ENCODE measurements around the gene BBS7.

The BBS7 gene

GRCh38 chr4:121824950-121825349 is 45.3 kb downstream of the BBS7 start:
- DNase-seq (ENCODE audit: low spot score), result no peak

- no peak for DNase-seq (ENCODE audit: low spot score)
These were observed 46.1 kb downstream of the BBS7 start for GRCh38 chr4:121824171-121824527.

- DNase-seq (ENCODE audit: low spot score), result peak; percentile 97
These were observed 46.6 kb downstream of the BBS7 start, which contains the start of gene CCNA2 for GRCh38 chr4:121823505-121824170. TSS of gene CCNA2 (minus strand) at chr4:121823883. CDS start at chr4:121823628, 255 bp downstream.

- DNase-seq (ENCODE audit: low spot score), result peak; percentile 26
These were observed 47.3 kb downstream of the BBS7 start for GRCh38 chr4:121822796-121823504.

- no peak for DNase-seq (ENCODE audit: low spot score)
These were observed 48.2 kb downstream of the BBS7 start for GRCh38 chr4:121822047-121822446.

GRCh38 chr4:121819216-121819965 is 50.9 kb downstream of the BBS7 start:
- no peak for DNase-seq (ENCODE audit: low spot score)

- DNase-seq (ENCODE audit: low spot score), result no peak
These were observed 52.1 kb downstream of the BBS7 start for GRCh38 chr4:121818215-121818614.

- DNase-seq (ENCODE audit: low spot score), result no peak
These were observed 52.6 kb downstream of the BBS7 start for GRCh38 chr4:121817701-121818100.

- no peak for DNase-seq (ENCODE audit: low spot score)
These were observed 53.3 kb downstream of the BBS7 start for GRCh38 chr4:121817006-121817405.

- DNase-seq (ENCODE audit: low spot score), result no peak
These were observed 55.5 kb downstream of the BBS7 start for GRCh38 chr4:121814756-121815155.

- DNase-seq (ENCODE audit: low spot score), result no peak
These were observed 59.2 kb downstream of the BBS7 start for GRCh38 chr4:121811122-121811521.

GRCh38 chr4:121806411-121806810 is 63.9 kb downstream of the BBS7 start:
- no peak for DNase-seq (ENCODE audit: low spot score)

GRCh38 chr4:121801715-121802075 is 68.6 kb downstream of the BBS7 start:
- DNase-seq (ENCODE audit: low spot score), result no peak

GRCh38 chr4:121800961-121801714 is 69.1 kb downstream of the BBS7 start, which contains the start of gene EXOSC9:
TSS of gene EXOSC9 (plus strand) at chr4:121801323. CDS start at chr4:121801425, 102 bp downstream.
- DNase-seq (ENCODE audit: low spot score), result peak; percentile 95

GRCh38 chr4:121800638-121800960 is 69.7 kb downstream of the BBS7 start:
- DNase-seq (ENCODE audit: low spot score), result no peak

- no peak for DNase-seq (ENCODE audit: low spot score)
These were observed 70.3 kb downstream of the BBS7 start for GRCh38 chr4:121799867-121800501.

- no peak for DNase-seq (ENCODE audit: low spot score)
These were observed 71.0 kb downstream of the BBS7 start for GRCh38 chr4:121799208-121799823.

GRCh38 chr4:121796283-121796682 is 74.0 kb downstream of the BBS7 start:
- DNase-seq (ENCODE audit: low spot score), result no peak

- DNase-seq (ENCODE audit: low spot score), result no peak
These were observed 75.6 kb downstream of the BBS7 start for GRCh38 chr4:121794505-121795188.

- no peak for DNase-seq (ENCODE audit: low spot score)
These were observed 77.3 kb downstream of the BBS7 start for GRCh38 chr4:121792966-121793365.

GRCh38 chr4:121791481-121791880 is 78.8 kb downstream of the BBS7 start:
- DNase-seq (ENCODE audit: low spot score), result no peak
